HepG2 (cell line): Measurements from ENCODE around the gene IRF3. TPM values are rescaled to one million over a fixed set of nuclear protein-coding genes. Genes with fewer than 3 reads are reported as not detected.

Experiments used
- CBX2 ChIP-seq, 2 experiments: fragments of 200-600 bp in 1 of 2; sonication (generic); formaldehyde crosslinking in 1 of 2; IDR thresholded peaks; 2 replicates each; pipeline versions ENCODE4 v1.7.0 to v1.8.1; 2018 to 2022; ENCODE audit warnings: low read depth in 2 of 2, low read length in 1 of 2, mild to moderate bottlenecking in 1 of 2, missing genetic modification reagents in 1 of 2
- DNMT1 ChIP-seq: sonication (generic); formaldehyde crosslinking; IDR thresholded peaks from 2 replicates; pipeline ENCODE4 v1.5.1; 2020; ENCODE audit warnings: mild to moderate bottlenecking, missing genetic modification reagents
- ETV5 ChIP-seq: IDR thresholded peaks from 2 replicates; pipeline ENCODE4 v1.6.1; 2018; ENCODE audit warnings: missing biosample characterization, missing genetic modification reagents, inconsistent platforms, borderline replicate concordance
- HDAC6 ChIP-seq: fragments of 200-600 bp; sonication (generic); IDR thresholded peaks from 2 replicates; pipeline ENCODE4 v1.7.0; 2017; ENCODE audit warnings: mild to moderate bottlenecking, antibody characterized with exemption, low read length, low read depth
- NBN ChIP-seq: fragments of 450-650 bp; conservative IDR thresholded peaks from 2 replicates; pipeline ENCODE4 v1.6.1; 2017
- NFE2 ChIP-seq: sonication (generic); formaldehyde crosslinking; IDR thresholded peaks from 2 replicates; pipeline ENCODE4 v1.4.0; 2020; ENCODE audit warnings: missing genetic modification reagents
- NONO ChIP-seq, 2 experiments: fragments of 450-650 bp in 1 of 2; sonication (generic) in 1 of 2; formaldehyde crosslinking in 1 of 2; IDR thresholded peaks in 1 of 2; conservative IDR thresholded peaks in 1 of 2; 2 replicates each; pipeline versions ENCODE4 v1.6.1 to v1.8.0; 2017 to 2022; ENCODE audit warnings: mild to moderate bottlenecking in 1 of 2, missing genetic modification reagents in 1 of 2, moderate library complexity in 1 of 2
- SIN3B ChIP-seq: fragments of 150-350 bp; IDR thresholded peaks from 2 replicates; pipeline ENCODE4 v1.6.1; 2014; ENCODE audit warnings: low read length
- ZBTB42 ChIP-seq: sonication (generic); formaldehyde crosslinking; IDR thresholded peaks from 2 replicates; pipeline ENCODE4 v1.5.0; 2020; ENCODE audit warnings: mild to moderate bottlenecking, missing genetic modification reagents
- ZNF33B ChIP-seq: sonication (generic); formaldehyde crosslinking; IDR thresholded peaks from 2 replicates; pipeline ENCODE4 v1.5.1; 2020; ENCODE audit warnings: mild to moderate bottlenecking, missing genetic modification reagents
- ZNF343 ChIP-seq: sonication (generic); formaldehyde crosslinking; IDR thresholded peaks from 2 replicates; pipeline ENCODE4 v1.4.0; 2020; ENCODE audit warnings: mild to moderate bottlenecking, missing genetic modification reagents
- ZNF354B ChIP-seq: sonication (generic); formaldehyde crosslinking; IDR thresholded peaks from 2 replicates; pipeline ENCODE4 v1.8.0; 2022; ENCODE audit warnings: mild to moderate bottlenecking, missing genetic modification reagents
- ZNF564 ChIP-seq: sonication (generic); formaldehyde crosslinking; IDR thresholded peaks from 2 replicates; pipeline ENCODE4 v1.8.1; 2023; ENCODE audit warnings: mild to moderate bottlenecking, missing genetic modification reagents
- ZNF766 ChIP-seq: sonication (generic); formaldehyde crosslinking; IDR thresholded peaks from 2 replicates; pipeline ENCODE4 v1.5.0; 2020; ENCODE audit warnings: missing genetic modification reagents, borderline replicate concordance
- ZNF776 ChIP-seq: sonication (generic); formaldehyde crosslinking; IDR thresholded peaks from 2 replicates; pipeline ENCODE4 v1.4.0; 2020; ENCODE audit warnings: mild to moderate bottlenecking, missing genetic modification reagents
- ZSCAN20 ChIP-seq: sonication (generic); formaldehyde crosslinking; IDR thresholded peaks from 2 replicates; pipeline ENCODE4 v1.4.0; 2020; ENCODE audit warnings: missing genetic modification reagents, mild to moderate bottlenecking, borderline replicate concordance
- polyA plus RNA-seq, 8 experiments: library from polyadenylated mRNA; depleted of rRNA in 3 of 8; stranded (reverse) in 7 of 8; unstranded in 1 of 8; fragments of >200 nt; fragmentation: Illumina TruSeq in 4 of 8; extraction: Trizol in 4 of 8; gene quantifications; 2 replicates each; pipeline versions ENCODE4 v1.2.1 to v1.2.3, GENCODE V29; 2011 to 2016; ENCODE audit warnings: low read depth in 4 of 8, missing spikeins in 1 of 8, mixed read lengths in 1 of 8; ENCODE audit not compliant: insufficient read depth in 1 of 8
- total RNA-seq, 5 experiments: library from RNA; depleted of rRNA; stranded (reverse); fragments of >200 nt; fragmentation: Illumina TruSeq; extraction: Trizol; gene quantifications; 2 replicates each; pipeline ENCODE4 v1.2.3, GENCODE V29; 2016; ENCODE audit warnings: low read depth in 1 of 5
- TF ChIP-seq, protein P1 (sequence below): sonication (generic); formaldehyde crosslinking; IDR thresholded peaks from 2 replicates; pipeline ENCODE4 v1.4.0; 2020; ENCODE audit warnings: missing genetic modification reagents
- TF ChIP-seq, protein P2 (sequence below): sonication (generic); formaldehyde crosslinking; conservative IDR thresholded peaks from 2 replicates; pipeline ENCODE4 v1.4.0; 2020; ENCODE audit warnings: mild to moderate bottlenecking, missing genetic modification reagents, moderate library complexity
- TF ChIP-seq, protein P3 (sequence below): IDR thresholded peaks from 2 replicates; pipeline ENCODE4 v1.6.1; 2018; ENCODE audit warnings: missing genetic modification reagents, mild to moderate bottlenecking, missing compliant biosample characterization
- TF ChIP-seq, protein P4 (sequence below): sonication (generic); formaldehyde crosslinking; IDR thresholded peaks from 2 replicates; pipeline ENCODE4 v1.4.0; 2020; ENCODE audit warnings: mild to moderate bottlenecking, low read depth, missing genetic modification reagents
- TF ChIP-seq, protein P5 (sequence below): sonication (generic); formaldehyde crosslinking; IDR thresholded peaks from 2 replicates; pipeline ENCODE4 v1.8.0; 2022; ENCODE audit warnings: low read depth, missing genetic modification reagents

IRF3 gene
- total and polyA plus RNA-seq, 2 of the 13 experiments (the other 11 are each of a cell fraction or from before 2014, with no cell fraction given): 61.9 to 65.5 TPM

DNA sequence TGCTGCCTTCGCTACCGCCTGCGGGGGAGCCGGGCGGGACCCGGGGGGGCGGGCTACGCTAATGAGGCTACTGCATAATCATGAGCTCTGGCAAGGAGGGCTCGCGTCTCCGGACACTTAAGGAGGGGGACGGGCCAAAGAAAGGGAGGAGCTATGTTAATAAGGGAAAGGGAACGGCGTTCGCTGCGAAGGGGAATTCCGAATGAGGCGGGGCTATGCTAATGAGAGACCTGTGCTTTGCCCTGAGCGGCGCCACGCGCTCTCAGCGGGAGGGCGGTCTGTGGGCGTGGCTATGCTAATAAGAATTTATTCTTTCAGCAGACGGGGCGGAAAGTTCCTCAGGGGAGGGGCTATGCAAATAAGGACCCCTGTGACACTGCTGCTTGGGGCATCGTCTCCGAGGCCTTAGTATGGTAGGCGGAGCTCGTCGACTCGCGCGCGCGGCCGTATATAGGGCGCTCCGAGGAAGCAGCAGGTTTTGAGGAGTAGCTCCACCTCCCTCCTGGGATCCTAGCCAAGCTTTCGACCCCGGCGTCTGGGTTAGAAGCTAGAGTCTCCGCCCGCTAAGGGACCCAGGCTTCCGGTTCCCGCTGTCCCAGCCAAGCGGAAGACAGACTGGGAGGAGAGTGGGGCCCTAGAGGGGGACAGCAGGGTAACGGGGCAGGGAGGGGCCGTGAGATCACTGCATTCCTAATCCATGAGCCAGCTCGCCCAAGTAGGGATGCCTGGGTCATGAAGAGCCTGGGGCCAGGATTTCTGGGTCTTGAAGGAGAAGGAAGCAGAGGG is 25.4 kb downstream of the IRF3 start, which contains the start of gene RRAS (continued):
- TF ChIP-seq, protein P1, sequence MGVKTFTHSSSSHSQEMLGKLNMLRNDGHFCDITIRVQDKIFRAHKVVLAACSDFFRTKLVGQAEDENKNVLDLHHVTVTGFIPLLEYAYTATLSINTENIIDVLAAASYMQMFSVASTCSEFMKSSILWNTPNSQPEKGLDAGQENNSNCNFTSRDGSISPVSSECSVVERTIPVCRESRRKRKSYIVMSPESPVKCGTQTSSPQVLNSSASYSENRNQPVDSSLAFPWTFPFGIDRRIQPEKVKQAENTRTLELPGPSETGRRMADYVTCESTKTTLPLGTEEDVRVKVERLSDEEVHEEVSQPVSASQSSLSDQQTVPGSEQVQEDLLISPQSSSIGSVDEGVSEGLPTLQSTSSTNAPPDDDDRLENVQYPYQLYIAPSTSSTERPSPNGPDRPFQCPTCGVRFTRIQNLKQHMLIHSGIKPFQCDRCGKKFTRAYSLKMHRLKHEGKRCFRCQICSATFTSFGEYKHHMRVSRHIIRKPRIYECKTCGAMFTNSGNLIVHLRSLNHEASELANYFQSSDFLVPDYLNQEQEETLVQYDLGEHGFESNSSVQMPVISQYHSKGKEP (CRISPR knock-in tag): no peak
- TF ChIP-seq ZSCAN20 (CRISPR knock-in tag): no peak
- TF ChIP-seq ZBTB42: no peak
- TF ChIP-seq CBX2 (IDR thresholded peaks at IDR 0.05; ENCODE audit: low read depth, low read length): no peak
- no peak for TF ChIP-seq CBX2 (CRISPR knock-in tag; IDR thresholded peaks at IDR 0.05; ENCODE audit: low read depth)
- no peak for TF ChIP-seq NBN
- peak; percentile 23; the same call in 1 of the 2 replicates for TF ChIP-seq SIN3B
- TF ChIP-seq, protein P2, sequence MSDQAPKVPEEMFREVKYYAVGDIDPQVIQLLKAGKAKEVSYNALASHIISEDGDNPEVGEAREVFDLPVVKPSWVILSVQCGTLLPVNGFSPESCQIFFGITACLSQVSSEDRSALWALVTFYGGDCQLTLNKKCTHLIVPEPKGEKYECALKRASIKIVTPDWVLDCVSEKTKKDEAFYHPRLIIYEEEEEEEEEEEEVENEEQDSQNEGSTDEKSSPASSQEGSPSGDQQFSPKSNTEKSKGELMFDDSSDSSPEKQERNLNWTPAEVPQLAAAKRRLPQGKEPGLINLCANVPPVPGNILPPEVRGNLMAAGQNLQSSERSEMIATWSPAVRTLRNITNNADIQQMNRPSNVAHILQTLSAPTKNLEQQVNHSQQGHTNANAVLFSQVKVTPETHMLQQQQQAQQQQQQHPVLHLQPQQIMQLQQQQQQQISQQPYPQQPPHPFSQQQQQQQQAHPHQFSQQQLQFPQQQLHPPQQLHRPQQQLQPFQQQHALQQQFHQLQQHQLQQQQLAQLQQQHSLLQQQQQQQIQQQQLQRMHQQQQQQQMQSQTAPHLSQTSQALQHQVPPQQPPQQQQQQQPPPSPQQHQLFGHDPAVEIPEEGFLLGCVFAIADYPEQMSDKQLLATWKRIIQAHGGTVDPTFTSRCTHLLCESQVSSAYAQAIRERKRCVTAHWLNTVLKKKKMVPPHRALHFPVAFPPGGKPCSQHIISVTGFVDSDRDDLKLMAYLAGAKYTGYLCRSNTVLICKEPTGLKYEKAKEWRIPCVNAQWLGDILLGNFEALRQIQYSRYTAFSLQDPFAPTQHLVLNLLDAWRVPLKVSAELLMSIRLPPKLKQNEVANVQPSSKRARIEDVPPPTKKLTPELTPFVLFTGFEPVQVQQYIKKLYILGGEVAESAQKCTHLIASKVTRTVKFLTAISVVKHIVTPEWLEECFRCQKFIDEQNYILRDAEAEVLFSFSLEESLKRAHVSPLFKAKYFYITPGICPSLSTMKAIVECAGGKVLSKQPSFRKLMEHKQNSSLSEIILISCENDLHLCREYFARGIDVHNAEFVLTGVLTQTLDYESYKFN (CRISPR knock-in tag): peak; percentile 93
- no peak for TF ChIP-seq ZNF343 (CRISPR knock-in tag)
- no peak for TF ChIP-seq ZNF354B (CRISPR knock-in tag)
- TF ChIP-seq, protein P3, sequence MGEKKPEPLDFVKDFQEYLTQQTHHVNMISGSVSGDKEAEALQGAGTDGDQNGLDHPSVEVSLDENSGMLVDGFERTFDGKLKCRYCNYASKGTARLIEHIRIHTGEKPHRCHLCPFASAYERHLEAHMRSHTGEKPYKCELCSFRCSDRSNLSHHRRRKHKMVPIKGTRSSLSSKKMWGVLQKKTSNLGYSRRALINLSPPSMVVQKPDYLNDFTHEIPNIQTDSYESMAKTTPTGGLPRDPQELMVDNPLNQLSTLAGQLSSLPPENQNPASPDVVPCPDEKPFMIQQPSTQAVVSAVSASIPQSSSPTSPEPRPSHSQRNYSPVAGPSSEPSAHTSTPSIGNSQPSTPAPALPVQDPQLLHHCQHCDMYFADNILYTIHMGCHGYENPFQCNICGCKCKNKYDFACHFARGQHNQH: peak; percentile 72
- no peak for TF ChIP-seq DNMT1 (CRISPR knock-in tag)
- TF ChIP-seq, protein P4, sequence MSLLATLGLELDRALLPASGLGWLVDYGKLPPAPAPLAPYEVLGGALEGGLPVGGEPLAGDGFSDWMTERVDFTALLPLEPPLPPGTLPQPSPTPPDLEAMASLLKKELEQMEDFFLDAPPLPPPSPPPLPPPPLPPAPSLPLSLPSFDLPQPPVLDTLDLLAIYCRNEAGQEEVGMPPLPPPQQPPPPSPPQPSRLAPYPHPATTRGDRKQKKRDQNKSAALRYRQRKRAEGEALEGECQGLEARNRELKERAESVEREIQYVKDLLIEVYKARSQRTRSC: no peak
- TF ChIP-seq NFE2 (CRISPR knock-in tag): no peak
- no peak for TF ChIP-seq ZNF766
- TF ChIP-seq ZNF564: no peak
- TF ChIP-seq ZNF776: no peak
- no peak for TF ChIP-seq NONO (IDR thresholded peaks at IDR 0.05)
- peak; percentile 64; the same call in 1 of the 2 replicates for TF ChIP-seq NONO (CRISPR knock-in tag; conservative IDR thresholded peaks at IDR 0.05)
- no peak for TF ChIP-seq HDAC6
- TF ChIP-seq ETV5 (CRISPR knock-in tag): peak; percentile 99
- 0 out of 2 replicates have a peak, but pooled peaks have one; percentile 48 for TF ChIP-seq ZNF33B (CRISPR knock-in tag)
- TF ChIP-seq, protein P5, sequence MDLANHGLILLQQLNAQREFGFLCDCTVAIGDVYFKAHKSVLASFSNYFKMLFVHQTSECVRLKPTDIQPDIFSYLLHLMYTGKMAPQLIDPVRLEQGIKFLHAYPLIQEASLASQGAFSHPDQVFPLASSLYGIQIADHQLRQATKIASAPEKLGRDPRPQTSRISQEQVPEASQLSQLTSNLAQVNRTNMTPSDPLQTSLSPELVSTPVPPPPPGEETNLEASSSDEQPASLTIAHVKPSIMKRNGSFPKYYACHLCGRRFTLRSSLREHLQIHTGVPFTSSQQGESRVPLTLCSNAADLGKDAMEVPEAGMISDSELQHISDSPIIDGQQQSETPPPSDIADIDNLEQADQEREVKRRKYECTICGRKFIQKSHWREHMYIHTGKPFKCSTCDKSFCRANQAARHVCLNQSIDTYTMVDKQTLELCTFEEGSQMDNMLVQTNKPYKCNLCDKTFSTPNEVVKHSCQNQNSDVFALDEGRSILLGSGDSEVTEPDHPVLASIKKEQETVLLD (CRISPR knock-in tag): peak; percentile 88
